ENCODE data around the gene MAGEA12.
"Not testable (repeated sequence)": the region's sequence is repeated elsewhere in the genome, so short reads cannot be mapped to it uniquely, and the experiment has no call there.

Gene MAGEA12

DNA sequence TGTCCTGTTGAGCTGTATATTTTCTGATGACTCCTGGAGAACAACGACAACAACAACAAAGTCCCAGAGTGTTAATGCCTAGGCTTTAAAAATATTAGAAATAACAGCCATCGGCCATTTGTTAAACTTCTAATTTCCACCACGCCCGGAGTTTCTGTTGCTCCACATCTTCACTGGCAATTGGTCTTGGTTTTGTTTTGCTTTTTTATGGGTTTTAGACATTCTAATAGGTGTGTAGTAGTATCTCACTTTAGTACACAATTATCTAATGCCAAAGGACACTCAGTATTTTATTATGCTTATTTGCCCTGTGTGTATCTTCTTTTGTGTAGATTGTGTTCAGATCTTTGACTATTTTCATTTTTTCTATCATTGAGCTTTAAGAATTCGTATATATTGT, 5.0 kb downstream of the MAGEA12 start:
- Histone ChIP-seq H4K20me1 (ENCODE audit: insufficient read depth, low read length) (no peaks in the 10 kb centered on the region), H3K9me3 (ENCODE audit: insufficient read depth, low read length) (no peaks in the 10 kb centered on the region), H3K4me3 (ENCODE audit: low read length) (no peak overlapping the region), H3K9ac (ENCODE audit: low read length) (no peak overlapping the region), H2AFZ (ENCODE audit: low read depth, low read length) (no peak overlapping the region), H3K27ac (ENCODE audit: low read length) (no peak overlapping the region), H3K27me3 (ENCODE audit: low read depth, low read length) (no peaks in the 10 kb centered on the region), H3K4me2 (ENCODE audit: low read length) (no peak overlapping the region), H3K36me3 (replicated peaks; ENCODE audit: low read depth, low read length) (no peaks in the 10 kb centered on the region), H3K4me1 (ENCODE audit: low read length) (no peaks in the 10 kb centered on the region), H3K79me2 (ENCODE audit: low read length) (no peaks in the 10 kb centered on the region)
- TF ChIP-seq, protein P1, sequence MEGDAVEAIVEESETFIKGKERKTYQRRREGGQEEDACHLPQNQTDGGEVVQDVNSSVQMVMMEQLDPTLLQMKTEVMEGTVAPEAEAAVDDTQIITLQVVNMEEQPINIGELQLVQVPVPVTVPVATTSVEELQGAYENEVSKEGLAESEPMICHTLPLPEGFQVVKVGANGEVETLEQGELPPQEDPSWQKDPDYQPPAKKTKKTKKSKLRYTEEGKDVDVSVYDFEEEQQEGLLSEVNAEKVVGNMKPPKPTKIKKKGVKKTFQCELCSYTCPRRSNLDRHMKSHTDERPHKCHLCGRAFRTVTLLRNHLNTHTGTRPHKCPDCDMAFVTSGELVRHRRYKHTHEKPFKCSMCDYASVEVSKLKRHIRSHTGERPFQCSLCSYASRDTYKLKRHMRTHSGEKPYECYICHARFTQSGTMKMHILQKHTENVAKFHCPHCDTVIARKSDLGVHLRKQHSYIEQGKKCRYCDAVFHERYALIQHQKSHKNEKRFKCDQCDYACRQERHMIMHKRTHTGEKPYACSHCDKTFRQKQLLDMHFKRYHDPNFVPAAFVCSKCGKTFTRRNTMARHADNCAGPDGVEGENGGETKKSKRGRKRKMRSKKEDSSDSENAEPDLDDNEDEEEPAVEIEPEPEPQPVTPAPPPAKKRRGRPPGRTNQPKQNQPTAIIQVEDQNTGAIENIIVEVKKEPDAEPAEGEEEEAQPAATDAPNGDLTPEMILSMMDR (IDR thresholded peaks at IDR 0.05; ENCODE audit: low read depth, low read length) = no peak
- TF ChIP-seq EZH2phosphoT487 (IDR thresholded peaks at IDR 0.05; ENCODE audit: low read depth) = no peak

DNA sequence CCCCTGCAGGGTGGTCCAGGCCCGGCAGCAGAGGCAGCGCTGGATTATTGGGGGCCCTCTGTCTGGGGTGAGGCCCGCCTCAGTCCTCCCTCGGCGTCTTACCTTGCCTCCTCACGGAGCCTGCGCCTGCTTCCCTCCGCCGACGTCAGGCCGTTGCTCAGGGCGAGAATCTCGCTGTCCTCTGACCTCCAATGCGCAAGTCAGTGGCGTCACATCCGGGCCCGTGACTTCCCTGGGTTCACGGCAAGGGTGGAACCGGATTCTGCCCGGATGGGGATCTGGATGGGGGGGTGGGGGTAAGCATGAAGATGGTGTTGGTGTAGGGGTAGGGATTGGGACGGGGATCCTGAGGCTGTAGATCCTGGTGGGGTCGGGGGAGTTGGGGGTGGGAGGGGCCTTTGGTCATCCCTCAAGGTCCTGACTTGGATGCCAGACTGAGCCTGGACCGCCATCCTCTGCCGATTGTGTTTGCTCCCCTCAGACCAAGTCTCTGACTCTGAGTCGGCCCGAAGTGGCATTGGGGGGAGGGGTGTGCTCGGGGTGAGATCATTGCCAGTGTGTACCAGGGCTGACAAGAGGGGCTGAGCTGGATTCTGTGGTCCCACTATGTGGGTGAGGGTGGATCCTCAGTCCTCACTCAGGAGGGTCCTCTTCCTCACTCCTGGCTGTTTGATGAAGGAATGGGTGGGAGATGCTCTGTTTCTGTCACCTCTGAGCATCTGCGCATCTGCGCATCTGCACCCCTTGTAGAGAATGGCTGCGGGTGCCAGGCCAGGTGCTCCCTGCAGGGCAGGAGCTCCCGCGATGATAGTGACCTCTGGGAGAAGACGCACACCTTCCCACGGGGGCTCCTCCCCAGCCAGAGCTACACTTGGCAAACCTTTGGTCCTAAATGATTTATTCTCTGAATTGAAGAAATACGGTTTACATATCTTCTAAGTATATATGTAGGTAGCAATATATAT, 20.4 kb downstream of the MAGEA12 start, which contains the start of gene MAGEA2:
MAGEA2 (minus strand) TSS at position 157 of the 965 bp plus-strand sequence. CDS start 2,479 bp downstream, outside the sequence.
- H2AFZ ChIP-seq (ENCODE audit: low read depth, low read length); H3K4me1 ChIP-seq (ENCODE audit: low read length); H3K36me3 ChIP-seq (replicated peaks; ENCODE audit: low read depth, low read length); H3K4me3 ChIP-seq (ENCODE audit: low read length); H3K27me3 ChIP-seq (ENCODE audit: low read depth, low read length); H3K4me2 ChIP-seq (ENCODE audit: low read length); H3K27ac ChIP-seq (ENCODE audit: low read length); H3K9me3 ChIP-seq (ENCODE audit: insufficient read depth, low read length); H3K79me2 ChIP-seq (ENCODE audit: low read length); H3K9ac ChIP-seq (ENCODE audit: low read length); H4K20me1 ChIP-seq (ENCODE audit: insufficient read depth, low read length): not testable (repeated sequence)

DNA sequence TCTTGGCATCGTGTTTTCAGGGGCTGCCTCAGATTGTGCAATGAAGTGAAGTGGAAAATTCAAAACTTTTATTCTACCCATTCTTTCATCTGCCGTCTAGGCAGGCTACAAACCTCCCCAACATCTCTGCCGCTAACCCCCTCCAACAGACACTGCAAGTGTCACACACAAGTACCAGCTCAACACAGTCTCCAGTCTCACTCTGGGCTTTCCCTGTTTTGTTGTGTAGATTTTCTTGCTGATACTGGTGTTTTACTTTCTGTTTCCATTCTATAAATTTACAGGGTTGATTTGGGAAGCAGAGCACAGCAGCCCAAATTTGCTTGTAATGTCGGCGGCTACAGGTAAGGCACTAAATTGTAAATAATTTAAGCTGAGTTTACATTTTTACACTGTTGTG, 21.3 kb downstream of the MAGEA12 start:
- not testable (repeated sequence) for H3K9ac ChIP-seq (ENCODE audit: low read length); H3K4me3 ChIP-seq (ENCODE audit: low read length); H3K4me1 ChIP-seq (ENCODE audit: low read length); H3K79me2 ChIP-seq (ENCODE audit: low read length); H4K20me1 ChIP-seq (ENCODE audit: insufficient read depth, low read length); H3K27ac ChIP-seq (ENCODE audit: low read length); H3K4me2 ChIP-seq (ENCODE audit: low read length); H3K27me3 ChIP-seq (ENCODE audit: low read depth, low read length); H2AFZ ChIP-seq (ENCODE audit: low read depth, low read length); H3K9me3 ChIP-seq (ENCODE audit: insufficient read depth, low read length); H3K36me3 ChIP-seq (replicated peaks; ENCODE audit: low read depth, low read length)

DNA sequence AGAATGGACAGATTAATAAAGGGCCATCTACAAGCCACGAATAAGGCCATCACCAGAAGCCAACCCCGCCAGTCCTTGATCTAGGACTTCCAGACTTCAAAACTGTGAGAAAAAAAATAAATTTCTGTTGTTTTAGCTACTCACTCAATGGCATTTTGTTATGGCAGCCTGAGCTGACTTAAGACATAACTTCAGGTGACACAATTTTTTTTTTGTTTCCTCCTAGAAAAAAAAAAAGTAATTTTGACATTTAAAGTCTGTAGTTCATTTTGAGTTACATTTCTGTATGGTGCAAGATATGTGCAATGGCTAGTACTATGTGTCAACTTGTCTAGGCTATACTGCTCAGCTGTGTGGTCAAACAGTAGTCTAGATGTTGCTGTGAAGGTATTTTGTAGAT, 25.4 kb downstream of the MAGEA12 start, which contains the start of gene CSAG3:
CSAG3 (plus strand) TSS at position 301 of the 400 bp plus-strand sequence.
- not testable (repeated sequence) for H3K36me3 ChIP-seq (replicated peaks; ENCODE audit: low read depth, low read length); H3K27ac ChIP-seq (ENCODE audit: low read length); H3K4me3 ChIP-seq (ENCODE audit: low read length); H3K79me2 ChIP-seq (ENCODE audit: low read length); H3K4me1 ChIP-seq (ENCODE audit: low read length); H2AFZ ChIP-seq (ENCODE audit: low read depth, low read length); H3K9ac ChIP-seq (ENCODE audit: low read length); H3K4me2 ChIP-seq (ENCODE audit: low read length); H3K9me3 ChIP-seq (ENCODE audit: insufficient read depth, low read length); H4K20me1 ChIP-seq (ENCODE audit: insufficient read depth, low read length); H3K27me3 ChIP-seq (ENCODE audit: low read depth, low read length)

DNA sequence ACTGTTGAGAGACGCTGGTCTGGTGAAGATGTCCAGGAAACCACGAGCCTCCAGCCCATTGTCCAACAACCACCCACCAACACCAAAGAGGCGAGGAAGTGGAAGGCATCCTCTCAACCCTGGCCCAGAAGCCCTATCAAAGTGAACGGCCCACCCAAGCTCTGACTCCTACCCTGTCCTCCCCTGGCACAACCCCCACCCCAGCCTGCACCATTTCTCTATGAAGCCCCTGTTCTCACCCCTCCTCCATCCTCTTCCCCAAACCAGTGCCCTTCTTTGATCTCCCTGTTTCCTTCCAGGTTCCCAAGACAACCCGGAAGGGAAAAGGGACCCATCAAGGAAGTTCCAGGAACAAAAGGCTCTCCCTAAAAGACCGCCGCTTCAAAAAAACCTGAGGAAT, 26.0 kb downstream of the MAGEA12 start:
- H3K9me3 ChIP-seq (ENCODE audit: insufficient read depth, low read length); H3K27ac ChIP-seq (ENCODE audit: low read length); H3K4me3 ChIP-seq (ENCODE audit: low read length); H3K4me2 ChIP-seq (ENCODE audit: low read length); H3K79me2 ChIP-seq (ENCODE audit: low read length); H3K27me3 ChIP-seq (ENCODE audit: low read depth, low read length); H4K20me1 ChIP-seq (ENCODE audit: insufficient read depth, low read length); H3K36me3 ChIP-seq (replicated peaks; ENCODE audit: low read depth, low read length); H2AFZ ChIP-seq (ENCODE audit: low read depth, low read length); H3K4me1 ChIP-seq (ENCODE audit: low read length); H3K9ac ChIP-seq (ENCODE audit: low read length): not testable (repeated sequence)

DNA sequence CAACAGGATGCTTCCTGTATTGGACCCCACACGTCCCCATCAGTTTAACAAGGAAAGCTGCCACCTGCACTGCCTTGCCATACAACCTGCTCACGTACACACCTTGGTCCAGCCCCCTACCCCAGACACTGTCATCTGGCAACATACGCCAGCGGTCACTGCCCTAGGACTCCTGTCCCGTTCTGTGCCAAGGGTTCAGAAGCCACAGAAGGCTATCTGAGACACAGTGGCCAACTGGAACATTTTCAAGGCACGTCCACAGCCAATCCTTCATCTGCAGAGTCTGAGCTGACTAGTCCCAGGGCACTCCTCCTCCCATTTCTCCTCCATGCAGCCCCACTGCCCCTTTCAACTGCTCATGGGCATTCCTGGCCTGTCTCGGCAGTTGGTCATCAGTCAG, 28.0 kb downstream of the MAGEA12 start:
- not testable (repeated sequence) for H2AFZ ChIP-seq (ENCODE audit: low read depth, low read length); H3K27ac ChIP-seq (ENCODE audit: low read length); H3K4me2 ChIP-seq (ENCODE audit: low read length); H3K27me3 ChIP-seq (ENCODE audit: low read depth, low read length); H3K79me2 ChIP-seq (ENCODE audit: low read length); H4K20me1 ChIP-seq (ENCODE audit: insufficient read depth, low read length); H3K9me3 ChIP-seq (ENCODE audit: insufficient read depth, low read length); H3K9ac ChIP-seq (ENCODE audit: low read length); H3K4me3 ChIP-seq (ENCODE audit: low read length); H3K36me3 ChIP-seq (replicated peaks; ENCODE audit: low read depth, low read length); H3K4me1 ChIP-seq (ENCODE audit: low read length)

DNA sequence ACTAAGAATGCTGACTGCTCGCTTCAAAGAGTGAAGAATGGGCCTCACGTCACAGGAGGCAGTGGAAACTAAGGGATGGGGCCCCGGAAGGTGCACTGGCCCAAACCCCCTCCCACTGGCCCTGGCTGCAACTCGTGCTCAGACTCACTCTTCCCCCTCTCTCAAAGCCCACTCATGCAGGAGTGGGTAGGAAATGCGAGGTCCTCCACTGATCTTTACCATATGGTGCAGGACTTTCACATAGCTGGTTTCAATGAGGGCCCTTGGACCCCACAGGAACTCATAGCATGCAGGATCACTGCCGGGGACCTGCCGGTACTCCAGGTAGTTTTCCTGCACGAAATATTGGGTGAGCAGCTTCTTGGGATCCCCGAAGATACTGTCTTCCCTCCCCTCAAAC, 33.0 kb downstream of the MAGEA12 start:
- H4K20me1 ChIP-seq (ENCODE audit: insufficient read depth, low read length); H3K36me3 ChIP-seq (replicated peaks; ENCODE audit: low read depth, low read length); H3K4me1 ChIP-seq (ENCODE audit: low read length); H3K4me3 ChIP-seq (ENCODE audit: low read length); H3K9ac ChIP-seq (ENCODE audit: low read length); H3K27me3 ChIP-seq (ENCODE audit: low read depth, low read length); H3K79me2 ChIP-seq (ENCODE audit: low read length); H3K27ac ChIP-seq (ENCODE audit: low read length); H2AFZ ChIP-seq (ENCODE audit: low read depth, low read length); H3K4me2 ChIP-seq (ENCODE audit: low read length); H3K9me3 ChIP-seq (ENCODE audit: insufficient read depth, low read length): not testable (repeated sequence)

DNA sequence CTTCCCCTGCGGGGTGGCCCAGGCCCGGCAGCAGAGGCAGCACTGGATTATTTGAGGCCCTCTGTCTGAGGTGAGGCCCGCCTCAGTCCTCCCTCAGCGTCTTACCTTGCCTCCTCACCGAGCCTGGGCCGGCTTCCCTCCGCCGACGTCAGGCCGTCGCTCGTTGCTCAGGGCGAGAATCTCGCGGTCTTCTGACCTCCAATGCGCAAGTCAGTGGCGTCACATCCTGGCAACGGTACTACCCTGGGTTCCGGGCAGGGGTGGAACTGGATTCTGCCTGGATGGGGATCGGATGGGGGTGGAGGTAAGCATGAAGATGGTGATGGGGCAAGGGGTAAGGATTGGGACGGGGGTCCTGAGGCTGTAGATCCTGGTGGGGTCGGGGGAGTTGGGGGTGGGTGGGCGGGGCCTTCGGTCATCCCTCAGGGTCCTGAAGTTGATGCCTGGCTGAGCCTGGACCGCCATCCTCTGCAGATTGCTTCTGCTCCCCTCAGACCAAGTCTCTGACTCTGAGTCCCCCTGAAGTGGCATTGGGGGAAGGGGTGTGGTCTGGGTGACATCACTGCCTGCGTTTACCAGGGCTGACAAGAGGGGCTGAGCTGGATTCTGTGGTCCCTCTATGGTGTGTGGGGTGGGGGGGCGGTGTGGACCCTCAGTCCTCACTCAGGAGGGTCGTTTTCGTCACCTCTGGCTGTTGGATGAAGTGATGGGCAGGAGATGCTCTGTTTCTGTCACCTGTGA, 36.2 kb downstream of the MAGEA12 start, which contains the start of gene MAGEA6:
MAGEA6 (minus strand) TSS at position 141 of the 741 bp plus-strand sequence. CDS start 2,039 bp downstream, outside the sequence.
- not testable (repeated sequence) for H3K9me3 ChIP-seq (ENCODE audit: insufficient read depth, low read length); H3K36me3 ChIP-seq (replicated peaks; ENCODE audit: low read depth, low read length); H3K79me2 ChIP-seq (ENCODE audit: low read length); H4K20me1 ChIP-seq (ENCODE audit: insufficient read depth, low read length); H3K4me2 ChIP-seq (ENCODE audit: low read length); H3K9ac ChIP-seq (ENCODE audit: low read length); H2AFZ ChIP-seq (ENCODE audit: low read depth, low read length); H3K4me3 ChIP-seq (ENCODE audit: low read length); H3K4me1 ChIP-seq (ENCODE audit: low read length); H3K27me3 ChIP-seq (ENCODE audit: low read depth, low read length); H3K27ac ChIP-seq (ENCODE audit: low read length)

Data from OCI-LY3 (cell line).